AG09309 (cell line): ENCODE results near the gene PSMD13.
"Not testable (repeated sequence)": the region's sequence is repeated elsewhere in the genome, so short reads cannot be mapped to it uniquely, and the experiment has no call there.

Source experiments
- DNase-seq: peaks from one replicate; pipeline ENCODE4 v3.0.0-alpha.2; 2010; ENCODE audit warnings: low read depth
- H3K4me3 ChIP-seq: 2 replicates; pipeline ENCODE4 v1.5.1; 2011; ENCODE audit warnings: mild to moderate bottlenecking, low read depth, low read length, moderate library complexity; ENCODE audit not compliant: control insufficient read depth
- CTCF ChIP-seq: IDR thresholded peaks from 2 replicates; pipeline ENCODE4 v1.5.1; 2011; ENCODE audit warnings: mild to moderate bottlenecking, low read depth, low read length, inconsistent platforms; ENCODE audit not compliant: insufficient read depth, control insufficient read depth; ENCODE audit errors: missing control alignments

PSMD13 gene

DNA sequence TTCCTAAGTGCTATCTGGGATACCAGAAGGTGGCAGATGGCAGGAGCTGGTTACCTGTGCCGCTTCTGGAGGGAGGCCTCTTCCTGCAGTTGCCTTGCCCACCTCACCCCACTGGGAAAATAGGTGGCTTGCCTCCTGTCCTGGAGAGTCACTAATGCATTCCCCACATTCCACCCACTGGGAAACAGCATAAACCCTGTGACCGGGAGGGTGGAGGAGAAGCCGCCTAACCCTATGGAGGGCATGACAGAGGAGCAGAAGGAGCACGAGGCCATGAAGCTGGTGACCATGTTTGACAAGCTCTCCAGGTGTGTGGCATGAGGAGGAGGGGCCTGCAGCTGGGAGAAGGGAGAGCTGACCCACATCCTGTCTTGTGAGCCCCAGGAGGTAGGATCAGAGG lies 23.7 kb upstream of the PSMD13 start:
- no peak for DNase-seq
- no peak for TF ChIP-seq CTCF
- H3K4me3 ChIP-seq = no peak overlapping the region

- no peak for TF ChIP-seq CTCF
- no peak for DNase-seq
- H3K4me3 ChIP-seq = no peak overlapping the region
These were observed 22.7 kb upstream of the PSMD13 start for GRCh38 chr11:214083-214482.

- no peak for DNase-seq
- TF ChIP-seq CTCF = no peak
- no peak overlapping the region for H3K4me3 ChIP-seq
These were observed 21.2 kb upstream of the PSMD13 start for GRCh38 chr11:215581-216037.

DNA sequence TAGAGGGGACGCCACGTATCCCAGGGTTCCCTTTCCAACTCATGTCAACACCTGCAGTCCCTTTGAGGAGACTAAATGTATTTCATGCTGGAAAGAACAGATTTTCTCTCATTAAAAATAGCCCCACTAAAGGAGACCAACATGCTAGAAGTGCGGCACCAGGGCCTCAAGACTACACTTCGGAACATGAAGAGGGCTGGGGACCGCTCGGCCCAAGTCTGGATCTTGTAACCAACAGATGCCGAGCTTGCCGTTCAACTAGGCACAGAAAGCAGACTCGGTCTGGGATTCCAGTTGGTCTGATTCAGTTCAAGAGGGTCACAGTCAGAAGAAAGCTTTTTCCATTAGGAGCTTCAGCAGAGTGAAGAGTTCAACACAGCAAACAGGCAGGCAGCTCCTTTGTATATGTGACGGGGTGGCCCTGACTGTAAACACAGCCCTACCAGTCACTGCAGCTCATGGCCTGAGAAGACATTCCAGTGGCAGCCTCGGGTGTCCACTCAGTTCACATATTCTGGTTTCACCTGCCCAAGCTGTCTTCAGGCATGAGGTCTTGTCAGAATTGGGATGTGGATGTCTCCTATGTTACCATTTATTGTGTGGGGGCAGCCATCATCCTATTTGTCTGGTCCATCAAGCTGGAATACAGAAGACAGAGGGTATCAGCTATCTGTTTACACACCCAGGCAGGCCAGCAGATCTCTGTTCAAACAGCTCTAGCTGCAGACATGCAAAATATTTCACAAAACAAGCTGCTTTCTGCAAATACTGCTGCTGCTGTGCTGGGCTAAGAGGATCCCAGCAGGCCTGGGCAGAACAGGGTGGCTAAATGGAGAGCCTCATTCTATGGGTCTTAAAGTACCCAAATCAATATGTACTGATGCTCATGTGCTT lies 20.4 kb upstream of the PSMD13 start:
- DNase-seq = no peak
- no peak for TF ChIP-seq CTCF
- no peak overlapping the region for H3K4me3 ChIP-seq

- no peak overlapping the region for H3K4me3 ChIP-seq
- no peak for DNase-seq
- TF ChIP-seq CTCF = no peak
These were observed 19.1 kb upstream of the PSMD13 start for GRCh38 chr11:217704-218103.

GRCh38 chr11:218815-219593 lies 17.8 kb upstream of the PSMD13 start:
- no peak overlapping the region for H3K4me3 ChIP-seq
- no peak for DNase-seq
- TF ChIP-seq CTCF = no peak

DNA sequence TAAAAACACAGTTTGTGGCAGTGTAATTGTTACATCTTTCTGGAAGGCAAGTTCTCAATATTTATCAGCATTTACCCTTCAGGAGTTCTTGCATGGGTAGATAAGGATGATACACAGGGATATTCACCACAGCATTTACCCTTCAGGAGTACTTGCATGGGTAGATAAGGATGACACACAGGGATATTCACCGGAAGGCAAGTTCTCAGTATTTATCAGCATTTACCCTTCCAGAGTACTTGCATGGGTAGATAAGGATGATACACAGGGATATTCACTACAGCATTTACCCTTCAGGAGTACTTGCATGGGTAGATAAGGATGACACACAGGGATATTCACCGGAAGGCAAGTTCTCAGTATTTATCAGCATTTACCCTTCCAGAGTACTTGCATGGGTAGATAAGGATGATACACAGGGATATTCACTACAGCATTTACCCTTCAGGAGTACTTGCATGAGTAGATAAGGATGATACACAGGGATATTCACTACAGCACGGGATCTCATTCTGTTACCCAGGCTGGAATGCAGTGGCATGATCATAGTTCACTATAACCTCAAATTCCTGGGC lies 16.0 kb upstream of the PSMD13 start:
- H3K4me3 ChIP-seq, DNase-seq: not testable (repeated sequence)
